Thymus (tissue), 11 donors: ENCODE results near the gene SERINC5. TPM values are rescaled to one million over a fixed set of nuclear protein-coding genes. Genes with fewer than 3 reads are reported as not detected.

ENCODE experiments used
- DNase-seq, 9 donors: peaks; one replicate each; pipeline ENCODE4 v3.0.0-alpha.2; 2013; ENCODE audit warnings: low spot score in 9 of 9, low read depth in 6 of 9, missing footprints in 1 of 9
- H3K27ac ChIP-seq, 2 donors: one replicate each; pipeline ENCODE4 v1.5.1; 2013; ENCODE audit warnings: control low read depth in 1 of 2, low read depth in 1 of 2, low read length in 1 of 2, mild to moderate bottlenecking in 1 of 2, moderate library complexity in 1 of 2
- H3K27me3 ChIP-seq, 2 donors: one replicate each; pipeline ENCODE4 v1.5.1; 2013; ENCODE audit warnings: low read length in 1 of 2; ENCODE audit not compliant: control insufficient read depth in 2 of 2, insufficient read depth in 1 of 2
- H3K36me3 ChIP-seq, 2 donors: one replicate each; pipeline ENCODE4 v1.5.1; 2013; ENCODE audit warnings: low read length in 1 of 2, mild to moderate bottlenecking in 1 of 2, moderate library complexity in 1 of 2; ENCODE audit not compliant: control insufficient read depth in 2 of 2, insufficient read depth in 2 of 2
- H3K4me1 ChIP-seq, 2 donors: one replicate each; pipeline ENCODE4 v1.5.1; 2013; ENCODE audit warnings: low read length in 2 of 2; ENCODE audit not compliant: control insufficient read depth in 2 of 2, insufficient read depth in 2 of 2
- H3K4me3 ChIP-seq, 2 donors: one replicate each; pipeline ENCODE4 v1.5.1; 2013; ENCODE audit warnings: low read length in 2 of 2, control low read depth in 1 of 2, mild to moderate bottlenecking in 1 of 2
- H3K9me3 ChIP-seq, 2 donors: one replicate each; pipeline ENCODE4 v1.5.1; 2013; ENCODE audit warnings: low read length in 1 of 2, mild to moderate bottlenecking in 1 of 2; ENCODE audit not compliant: control insufficient read depth in 2 of 2, insufficient read depth in 1 of 2
- WGBS: extraction: QIAGEN DNeasy Blood & Tissue Kit; methylation state at CpG from one replicate; pipeline ENCODE4 v1.1.7; 2013; 5-methylcytosine and 5-hydroxymethylcytosine counted together
- polyA plus RNA-seq: library from polyadenylated mRNA; stranded (reverse); fragments of 200-250 nt; gene quantifications from one replicate; pipeline ENCODE4 v1.2.3, GENCODE V29; 2013
- total RNA-seq: library from RNA; stranded (reverse); fragments of 120-200 nt; gene quantifications from one replicate; pipeline ENCODE4 v1.2.4, GENCODE V29; 2013
- donor health status: healthy.

SERINC5 gene
- total and polyA plus RNA-seq, 2 donors: 7.1 to 14.7 TPM

DNA sequence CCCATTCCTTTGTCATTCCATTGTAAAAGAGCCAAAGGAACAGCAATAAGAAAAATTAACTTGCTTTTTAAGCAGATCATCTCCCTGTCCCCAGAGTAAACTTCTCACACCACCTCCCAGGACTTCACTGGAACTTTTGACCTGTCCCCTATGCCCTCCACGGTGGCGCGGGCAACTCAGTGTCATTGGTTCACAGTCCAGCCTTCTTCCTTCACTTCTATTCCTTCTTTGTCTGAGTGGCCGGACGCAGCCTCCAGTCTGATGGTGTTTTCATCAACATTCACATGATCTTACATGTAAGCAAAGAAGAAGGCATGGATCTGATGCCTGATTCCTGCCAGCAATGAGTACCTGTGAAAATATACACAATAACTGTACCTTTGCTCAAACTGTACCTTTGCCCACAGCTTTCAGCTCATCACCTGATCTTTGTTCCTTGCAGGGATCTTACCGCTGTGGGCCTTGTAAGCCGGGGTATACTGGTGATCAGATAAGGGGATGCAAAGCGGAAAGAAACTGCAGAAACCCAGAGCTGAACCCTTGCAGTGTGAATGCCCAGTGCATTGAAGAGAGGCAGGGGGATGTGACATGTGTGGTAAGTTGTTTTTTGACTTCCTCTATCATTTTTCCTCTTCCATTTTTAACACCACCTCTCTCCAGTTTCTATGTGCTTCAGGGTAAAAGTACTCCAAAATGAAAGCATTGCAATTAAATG lies 188.2 kb downstream of the SERINC5 start:
- Histone ChIP-seq H3K4me3 (no peak overlapping the region), H3K27me3 (no peaks in the 10 kb centered on the region), H3K4me1 (no peaks in the 10 kb centered on the region), H3K36me3 (no peaks in the 10 kb centered on the region), H3K9me3 (no peaks in the 10 kb centered on the region), H3K27ac (no peak overlapping the region)
- DNase-seq: no peak
- 98% methylated on average over 8 of the region's 8 CpGs for WGBS

DNA sequence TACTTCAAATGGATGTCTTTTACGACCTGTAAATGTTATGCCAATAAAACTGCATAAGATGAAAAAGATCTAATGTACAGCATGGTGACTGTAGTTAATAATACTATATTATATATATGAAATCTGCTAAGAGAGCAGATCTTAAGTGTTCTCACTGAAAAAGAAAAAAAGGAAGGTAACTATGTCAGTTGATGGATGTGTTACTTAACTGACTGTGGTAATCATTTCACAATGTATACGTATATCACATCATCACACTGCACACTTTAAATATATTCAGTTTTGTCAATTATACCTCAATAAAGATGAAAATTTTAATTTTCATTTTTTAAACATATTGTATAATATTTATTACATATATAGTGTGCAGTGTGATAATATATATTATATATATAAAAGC lies 188.8 kb downstream of the SERINC5 start:
- no peaks in the 10 kb centered on the region for H3K4me1 ChIP-seq
- no peaks in the 10 kb centered on the region for H3K36me3 ChIP-seq
- H3K4me3 ChIP-seq: no peak overlapping the region
- no peak overlapping the region for H3K27ac ChIP-seq
- WGBS: 95% methylated on average over 2 of the region's 2 CpGs
- no peak for DNase-seq
- H3K9me3 ChIP-seq: no peaks in the 10 kb centered on the region
- H3K27me3 ChIP-seq: no peaks in the 10 kb centered on the region

DNA sequence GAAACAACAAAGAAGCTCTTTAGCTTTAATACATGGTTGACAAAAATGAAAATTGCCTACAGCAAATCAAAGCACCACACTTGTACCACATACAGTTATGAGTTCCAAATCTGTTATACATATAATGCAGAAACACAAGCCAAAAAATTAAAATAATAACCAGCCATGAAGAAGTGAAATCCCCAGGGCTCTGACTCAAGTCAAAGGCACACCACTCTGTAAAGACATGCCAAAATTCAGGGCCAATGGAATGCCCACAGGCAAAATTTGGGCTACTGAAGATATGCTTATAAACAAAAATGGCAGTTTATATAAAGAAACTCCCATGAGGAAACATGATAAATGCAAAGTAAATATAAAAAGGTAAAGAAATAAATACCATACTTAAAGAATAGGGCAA lies 191.7 kb downstream of the SERINC5 start:
- peaks cover 0 to 2% of the 10 kb centered on the region in 2 donors for H3K4me1 ChIP-seq
- H3K36me3 ChIP-seq: no peaks in the 10 kb centered on the region
- no peak for DNase-seq
- H3K4me3 ChIP-seq: no peak overlapping the region
- no peaks in the 10 kb centered on the region for H3K27me3 ChIP-seq
- no peak overlapping the region for H3K27ac ChIP-seq
- H3K9me3 ChIP-seq: no peaks in the 10 kb centered on the region

Other genes with a start within 250 kb of the SERINC5 start
- gene THBS4, start 220.7 kb downstream of the SERINC5 start, total RNA-seq: 9.2 TPM
- 14.3 TPM for gene THBS4, start 220.7 kb downstream of the SERINC5 start, polyA plus RNA-seq
- gene SPZ1, start 64.0 kb upstream of the SERINC5 start, total RNA-seq: not detected
- not detected for gene SPZ1, start 64.0 kb upstream of the SERINC5 start, polyA plus RNA-seq
- gene ZFYVE16, start 152.0 kb upstream of the SERINC5 start, total RNA-seq: 14.4 TPM
- gene ZFYVE16, start 152.0 kb upstream of the SERINC5 start, polyA plus RNA-seq: 23.3 TPM
- gene FAM151B, start 232.1 kb upstream of the SERINC5 start, total RNA-seq: 1.2 TPM
- gene FAM151B, start 232.1 kb upstream of the SERINC5 start, polyA plus RNA-seq: 0.75 TPM